Glutamatergic neuron (in vitro differentiated cells): ENCODE data around the gene GSX1. TPM values are rescaled to one million over a fixed set of nuclear protein-coding genes. Genes with fewer than 3 reads are reported as not detected.

ENCODE experiments used
- DNase-seq: peaks from one replicate; pipeline ENCODE4 v3.0.0; 2022
- H3K27ac Mint-ChIP-seq: one replicate; pipeline ENCODE4 v1.8.0; 2020; ENCODE audit warnings: mild to moderate bottlenecking, mixed read lengths, inconsistent platforms; ENCODE audit not compliant: unreplicated experiment
- H3K27me3 Mint-ChIP-seq: one replicate; pipeline ENCODE4 v1.8.0; 2020; ENCODE audit warnings: mild to moderate bottlenecking, moderate library complexity, mixed read lengths, inconsistent platforms; ENCODE audit not compliant: unreplicated experiment
- H3K36me3 Mint-ChIP-seq: one replicate; pipeline ENCODE4 v1.8.0; 2020; ENCODE audit warnings: mild to moderate bottlenecking, mixed read lengths, inconsistent platforms; ENCODE audit not compliant: unreplicated experiment
- H3K4me1 Mint-ChIP-seq: one replicate; pipeline ENCODE4 v1.8.0; 2020; ENCODE audit warnings: mild to moderate bottlenecking, low read depth, mixed read lengths, inconsistent platforms; ENCODE audit not compliant: unreplicated experiment
- H3K4me3 Mint-ChIP-seq: one replicate; pipeline ENCODE4 v1.8.0; 2020; ENCODE audit warnings: mild to moderate bottlenecking, mixed read lengths, inconsistent platforms; ENCODE audit not compliant: unreplicated experiment
- H3K9me3 Mint-ChIP-seq: one replicate; pipeline ENCODE4 v1.8.0; 2020; ENCODE audit warnings: mild to moderate bottlenecking, moderate library complexity, mixed read lengths, inconsistent platforms; ENCODE audit not compliant: unreplicated experiment
- CTCF ChIP-seq: fragments of 200-600 bp; sonication (generic); IDR thresholded peaks from one replicate; pipeline ENCODE4 v1.5.0; 2021; ENCODE audit not compliant: partially characterized antibody, unreplicated experiment
- total RNA-seq: library from RNA; stranded (reverse); fragmentation: NEBNext Ultra II Directional; extraction: Animal tissue kit (Norgen Biotek cat#: 25700); gene quantifications from one replicate; pipeline ENCODE4 v1.2.1, GENCODE V29; 2021; ENCODE audit not compliant: unreplicated experiment

The GSX1 gene
- total RNA-seq, 1 donor from 2014 or later: not detected

- Mint-ChIP-seq H3K4me1 (no peaks in the 10 kb centered on the region), H3K4me3 (no peak overlapping the region), H3K9me3 (peaks cover 2% of the 10 kb centered on the region), H3K27ac (no peak overlapping the region), H3K36me3 (no peaks in the 10 kb centered on the region), H3K27me3 (peaks cover 4% of the 10 kb centered on the region)
- TF ChIP-seq CTCF: no peak
- no peak for DNase-seq
These were observed 43.5 kb downstream of the GSX1 start for GRCh38 chr13:27835799-27836198.

- no peak for TF ChIP-seq CTCF
- peaks cover 4% of the 10 kb centered on the region for H3K27me3 Mint-ChIP-seq
- peaks cover 2% of the 10 kb centered on the region for H3K9me3 Mint-ChIP-seq
These were observed 47.7 kb downstream of the GSX1 start for GRCh38 chr13:27839809-27840467.

DNA sequence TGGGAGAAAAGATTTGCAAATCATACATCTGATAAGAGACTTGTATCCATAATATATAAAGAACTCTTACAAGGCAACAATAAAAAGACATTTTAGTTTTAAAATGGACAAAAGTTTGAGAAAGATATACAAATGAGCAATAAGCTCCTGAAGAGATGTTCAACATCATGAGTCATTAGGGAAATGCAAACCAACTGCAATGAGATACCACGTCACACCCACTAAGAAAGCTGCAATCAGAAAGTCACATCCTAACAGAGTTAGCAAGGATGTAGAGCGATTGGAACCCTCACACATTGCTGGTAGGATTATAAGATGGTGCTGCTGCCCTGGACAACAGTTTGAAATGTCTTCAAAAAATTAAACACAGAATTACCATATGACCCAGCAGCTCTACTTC is 50.3 kb downstream of the GSX1 start:
- DNase-seq: no peak
- Mint-ChIP-seq H3K27me3 (peaks cover 4% of the 10 kb centered on the region), H3K36me3 (no peaks in the 10 kb centered on the region), H3K4me1 (peaks cover 4% of the 10 kb centered on the region), H3K27ac (no peak overlapping the region), H3K4me3 (no peak overlapping the region), H3K9me3 (peaks cover 2% of the 10 kb centered on the region)
- no peak for TF ChIP-seq CTCF

More at GRCh38 chr13:27839809-27840467, 47.7 kb downstream of the GSX1 start:
- no peaks in the 10 kb centered on the region for H3K36me3 Mint-ChIP-seq
- H3K27ac Mint-ChIP-seq: no peak overlapping the region
- peaks cover 4% of the 10 kb centered on the region for H3K4me1 Mint-ChIP-seq
- H3K4me3 Mint-ChIP-seq: no peak overlapping the region
- no peak for DNase-seq

Other genes starting within 250 kb of the GSX1 start
- 3.2 TPM for gene LNX2, start 172.0 kb upstream of the GSX1 start, total RNA-seq
- 85.1 TPM for gene POLR1D, start 170.6 kb upstream of the GSX1 start, total RNA-seq
- gene PDX1, start 127.5 kb downstream of the GSX1 start, total RNA-seq: not detected
- gene CDX2, start 176.8 kb downstream of the GSX1 start, total RNA-seq: 1.1 TPM
- gene URAD, start 196.2 kb downstream of the GSX1 start, total RNA-seq: not detected